Retinal pigment epithelial cell (primary cell): Measurements from ENCODE around the gene ACTN3.
"Not testable (repeated sequence)": the region's sequence is repeated elsewhere in the genome, so short reads cannot be mapped to it uniquely, and the experiment has no call there.

Experiments used
- DNase-seq: peaks from one replicate; pipeline ENCODE4 v3.0.0-alpha.2; 2010; ENCODE audit warnings: low read depth
- H3K4me3 ChIP-seq: 2 replicates; pipeline ENCODE4 v1.5.1; 2011; ENCODE audit warnings: mild to moderate bottlenecking, low read length, control low read depth, moderate library complexity
- CTCF ChIP-seq: conservative IDR thresholded peaks from 2 replicates; pipeline ENCODE4 v1.5.1; 2011; ENCODE audit warnings: low read depth, low read length, control low read depth, inconsistent platforms

ACTN3 gene

GRCh38 chr11:66579017-66579606 lies 32.4 kb downstream of the ACTN3 start:
- peak; percentile 85 for TF ChIP-seq CTCF
- no peak for DNase-seq
- no peak overlapping the region for H3K4me3 ChIP-seq

- no peak for DNase-seq
- no peak for TF ChIP-seq CTCF
- no peak overlapping the region for H3K4me3 ChIP-seq
Observed at GRCh38 chr11:66580803-66581202, 34.1 kb downstream of the ACTN3 start.

GRCh38 chr11:66581261-66581660 lies 34.6 kb downstream of the ACTN3 start:
- no peak overlapping the region for H3K4me3 ChIP-seq
- TF ChIP-seq CTCF = no peak
- DNase-seq = no peak

- not testable (repeated sequence) for H3K4me3 ChIP-seq, DNase-seq
Observed at GRCh38 chr11:66582565-66583147, 36.0 kb downstream of the ACTN3 start.

- not testable (repeated sequence) for DNase-seq, H3K4me3 ChIP-seq
Observed at GRCh38 chr11:66585447-66585846, 38.7 kb downstream of the ACTN3 start.

GRCh38 chr11:66586136-66586535 lies 39.4 kb downstream of the ACTN3 start:
- no peak overlapping the region for H3K4me3 ChIP-seq
- no peak for TF ChIP-seq CTCF
- DNase-seq = no peak

- DNase-seq, H3K4me3 ChIP-seq: not testable (repeated sequence)
Observed at GRCh38 chr11:66589315-66589714, 42.6 kb downstream of the ACTN3 start.

GRCh38 chr11:66589996-66590675 lies 43.4 kb downstream of the ACTN3 start:
- H3K4me3 ChIP-seq = no peak overlapping the region
- no peak for DNase-seq
- TF ChIP-seq CTCF = no peak
